K562 (cell line): Measurements from ENCODE around the gene MBIP. TPM values are rescaled to one million over a fixed set of nuclear protein-coding genes. Genes with fewer than 3 reads are reported as not detected.
"Not testable (repeated sequence)": the region's sequence is repeated elsewhere in the genome, so short reads cannot be mapped to it uniquely, and the experiment has no call there.

Source experiments
- ATAC-seq: fragments of 200-7000 bp; cut with Tn5 transposase; 3 replicates; pipeline ENCODE4 v1.9.1; 2020; ENCODE audit warnings: moderate library complexity
- BruUV-seq: library from RNA; stranded (reverse); fragments of 400-500 nt; replicated peaks from 2 replicates; lab custom pipeline; 2021; lab: Mats Ljungman, UMichigan
- CTCF ChIA-PET: fragments of 300-600 bp; formaldehyde crosslinking; extraction: SDS; loops from one replicate; lab custom pipeline; 2021; ENCODE audit warnings: low intra/inter-chr PET ratio; lab: Yijun Ruan, JAX
- POLR2A ChIA-PET: fragments of 300-600, 350-650 bp; sonication (Branson Sonifier 250); formaldehyde crosslinking; extraction: SDS; loops from one replicate; lab custom pipeline; 2021; ENCODE audit warnings: antibody characterized with exemption, inconsistent platforms; lab: Yijun Ruan, JAX
- DNase-seq, 4 experiments: peaks; one replicate each; pipeline versions ENCODE4 v3.0.0 to v3.0.0-alpha.2; 2011 to 2018; ENCODE audit warnings: low spot score in 3 of 4, mixed read lengths in 3 of 4; ENCODE audit errors: extremely low read depth in 1 of 4
- FAIRE-seq: peaks from 2 replicates; lab custom pipeline; 2011; peaks lifted over from hg19 to GRCh38; lab: Jason Lieb, UNC
- H2AFZ ChIP-seq: 2 replicates; pipeline ENCODE4 v1.6.0; 2011; ENCODE audit warnings: low read depth, low read length, control low read depth, inconsistent platforms
- H3K27ac ChIP-seq: fragments of 200-600 bp; 3 replicates; pipeline ENCODE4 v1.8.0; 2011; ENCODE audit warnings: low read depth, mild to moderate bottlenecking, control low read depth, inconsistent platforms, low read length, moderate library complexity, mixed read lengths; ENCODE audit errors: extremely low read depth
- H3K27me3 ChIP-seq, 2 experiments: fragments of 300-600 bp in 1 of 2; 2 replicates in 1 of 2; 3 replicates in 1 of 2; pipeline versions ENCODE4 v1.6.0 to v1.8.0; 2011; ENCODE audit warnings: inconsistent platforms in 2 of 2, low read length in 2 of 2, mild to moderate bottlenecking in 1 of 2, mixed read lengths in 1 of 2, moderate library complexity in 1 of 2; ENCODE audit not compliant: control insufficient read depth in 2 of 2, insufficient read depth in 2 of 2
- H3K36me3 ChIP-seq: fragments of 300-600 bp; 3 replicates; pipeline ENCODE4 v1.8.0; 2011; ENCODE audit warnings: mild to moderate bottlenecking, low read length, inconsistent platforms; ENCODE audit not compliant: control insufficient read depth, insufficient read depth
- H3K4me1 ChIP-seq, 2 experiments: fragments of 200-600 bp in 1 of 2; replicated peaks in 1 of 2; 2 replicates in 1 of 2; 3 replicates in 1 of 2; pipeline versions ENCODE4 v1.5.1 to v1.8.0; 2011; ENCODE audit warnings: inconsistent platforms in 2 of 2, low read length in 2 of 2, mild to moderate bottlenecking in 1 of 2, mixed read lengths in 1 of 2, moderate library complexity in 1 of 2; ENCODE audit not compliant: control insufficient read depth in 2 of 2, insufficient read depth in 2 of 2
- H3K4me2 ChIP-seq: 2 replicates; pipeline ENCODE4 v1.6.1; 2011; ENCODE audit warnings: low read length, control low read depth, inconsistent platforms, mixed read lengths; ENCODE audit not compliant: insufficient read depth
- H3K4me3 ChIP-seq: fragments of 200-600 bp; sonication (generic), shearing (Covaris generic); 2 replicates; pipeline ENCODE4 v1.5.1; 2016; ENCODE audit warnings: control low read depth, inconsistent platforms
- H3K79me2 ChIP-seq: fragments of 200-600 bp; 3 replicates; pipeline ENCODE4 v1.8.0; 2011; ENCODE audit warnings: low read length, inconsistent platforms; ENCODE audit not compliant: control insufficient read depth, insufficient read depth
- H3K9ac ChIP-seq, 2 experiments: 2 replicates each; pipeline versions ENCODE4 v1.6.0 to v1.6.1; 2011; ENCODE audit warnings: low read depth in 2 of 2, low read length in 2 of 2, control low read depth in 1 of 2, inconsistent platforms in 1 of 2, mild to moderate bottlenecking in 1 of 2, mixed read lengths in 1 of 2; ENCODE audit not compliant: insufficient read depth in 1 of 2
- H3K9me1 ChIP-seq: one replicate; pipeline ENCODE4 v1.6.0; 2011; ENCODE audit warnings: inconsistent platforms, mild to moderate bottlenecking, low read length, moderate library complexity; ENCODE audit not compliant: control insufficient read depth, insufficient read depth
- H3K9me3 ChIP-seq: replicated peaks from 2 replicates; pipeline ENCODE4 v1.5.1; 2011; ENCODE audit warnings: low read depth, low read length, inconsistent platforms; ENCODE audit not compliant: control insufficient read depth, insufficient read depth
- H4K20me1 ChIP-seq: replicated peaks from 2 replicates; pipeline ENCODE4 v1.6.1; 2011; ENCODE audit warnings: low read length, inconsistent platforms, mixed read lengths; ENCODE audit not compliant: control insufficient read depth, insufficient read depth
- AFF1 ChIP-seq, 2 experiments: fragments of 450-650 bp; IDR thresholded peaks; 2 replicates each; pipeline ENCODE4 v1.6.1; 2018; ENCODE audit warnings: mild to moderate bottlenecking in 2 of 2, low read depth in 1 of 2; ENCODE audit not compliant: partially characterized antibody in 2 of 2
- RBM14 ChIP-seq: fragments of 200-400 bp; formaldehyde crosslinking; IDR thresholded peaks from 2 replicates; pipeline ENCODE4 v1.6.1; 2018; ENCODE audit warnings: low read depth, mild to moderate bottlenecking, low read length, moderate library complexity, borderline replicate concordance; ENCODE audit not compliant: insufficient read depth
- ZNF280A ChIP-seq: fragments of 450-650 bp; IDR thresholded peaks from 2 replicates; pipeline ENCODE4 v1.6.1; 2018; ENCODE audit warnings: mild to moderate bottlenecking, low read depth; ENCODE audit not compliant: partially characterized antibody
- ZNF76 ChIP-seq: fragments of 250-450 bp; sonication (Bioruptor Pico); IDR thresholded peaks from 2 replicates; pipeline ENCODE4 v1.4.0; 2020; ENCODE audit warnings: mild to moderate bottlenecking, moderate library complexity, borderline replicate concordance
- WGBS: fragments of 100-300 bp; shearing (Covaris generic); methylation state at CpG from one replicate; pipeline ENCODE4 v1.1.6; 2016; ENCODE audit warnings: low coverage, mixed read lengths; ENCODE audit not compliant: insufficient coverage; ENCODE audit errors: missing lambda C conversion rate; 5-methylcytosine and 5-hydroxymethylcytosine counted together
- in situ Hi-C: fragments of 300-500 bp; cut with MboI; formaldehyde crosslinking; loops from 4 replicates; pipeline ENCODE4 v1.15.0; 2018; ENCODE audit warnings: inconsistent platforms, mixed read lengths
- intact Hi-C: fragments of 100-400 bp; cut with micrococcal nuclease; formaldehyde crosslinking; loops from 2 replicates; pipeline ENCODE4 v1.14.2; 2022
- polyA plus RNA-seq, 8 experiments: library from polyadenylated mRNA; depleted of rRNA in 4 of 8; stranded (reverse) in 5 of 8; unstranded in 3 of 8; fragments of >200 nt; fragmentation: Nextera tagmentation in 2 of 8; fragmentation: Illumina TruSeq in 1 of 8; extraction: Ambion mirVana in 2 of 8; extraction: Trizol in 1 of 8; gene quantifications; 2 replicates each; pipeline versions ENCODE4 v1.2.1 to v1.2.3, GENCODE V29; 2011 to 2014; ENCODE audit warnings: inconsistent platforms in 1 of 8, missing spikeins in 1 of 8
- total RNA-seq, 7 experiments: library from RNA; depleted of rRNA in 6 of 7; stranded (reverse); fragments of >200 nt in 6 of 7; fragmentation: Illumina TruSeq in 2 of 7; extraction: Trizol in 2 of 7; gene quantifications; 2 replicates each; pipeline versions ENCODE4 v1.2.1 to v1.2.3, GENCODE V29; 2011 to 2021; ENCODE audit warnings: low replicate concordance in 1 of 7

MBIP gene
- total and polyA plus RNA-seq, 9 of the 15 experiments (the other 6 are each of a cell fraction or from before 2014, with no cell fraction given), result 8.4 to 31.1 (median 19.4) TPM

- TF ChIP-seq ZNF76 (CRISPR knock-in tag) (no peak), RBM14 (no peak), ZNF280A (no peak)
These were observed 12.7 kb upstream of the MBIP start (continued) for GRCh38 chr14:36333119-36333518.

- DNase-seq, CTCF ChIA-PET, H3K4me1 ChIP-seq, BruUV-seq, H3K9ac ChIP-seq, ATAC-seq, H3K9me3 ChIP-seq, FAIRE-seq, H3K4me2 ChIP-seq, H3K27ac ChIP-seq, in situ Hi-C loops, H3K36me3 ChIP-seq, H3K9me1 ChIP-seq, H3K4me3 ChIP-seq, H3K79me2 ChIP-seq, H4K20me1 ChIP-seq, intact Hi-C loops, H3K27me3 ChIP-seq, H2AFZ ChIP-seq, POLR2A ChIA-PET: not testable (repeated sequence)
- TF ChIP-seq AFF1 (IDR thresholded peaks at IDR 0.05; ENCODE audit: low read depth in 1 of 2, partially characterized antibody in 2 of 2), result peak in 1 of 2 experiments; percentile 94
- 3% methylated on average over 4 of the region's 4 CpGs for WGBS
These were observed 7.1 kb upstream of the MBIP start for GRCh38 chr14:36327573-36327972.
